ENCODE results near the gene TRPC4AP. TPM values are rescaled to one million over a fixed set of nuclear protein-coding genes. Genes with fewer than 3 reads are reported as not detected.

Gene TRPC4AP
- total RNA-seq, 2 donors from 2014 or later: 72.8 to 78.6 TPM

GRCh38 chr20:34997131-34997561, 95.5 kb downstream of the TRPC4AP start:
- ATAC-seq (replicated peaks in 1 of 2): peak in 1 of 2 donors; percentile 23
- Mint-ChIP-seq H3K27me3 (ENCODE audit: low read depth) (no peaks in the 10 kb centered on the region), H3K27ac (no peak overlapping the region), H3K4me1 (ENCODE audit: low read depth) (peaks cover 8% of the 10 kb centered on the region), H3K9me3 (no peaks in the 10 kb centered on the region), H3K4me3 (no peak overlapping the region), H3K36me3 (ENCODE audit: insufficient read depth in 2 of 2) (peaks cover 5 to 9% of the 10 kb centered on the region in 2 donors)
- no peak for DNase-seq

GRCh38 chr20:34996243-34997028, 96.2 kb downstream of the TRPC4AP start:
- Mint-ChIP-seq H3K36me3 (ENCODE audit: insufficient read depth in 2 of 2) (peaks cover 5 to 9% of the 10 kb centered on the region in 2 donors), H3K9me3 (no peaks in the 10 kb centered on the region), H3K27me3 (ENCODE audit: low read depth) (no peaks in the 10 kb centered on the region), H3K4me3 (no peak overlapping the region), H3K27ac (peak overlapping the region; percentile 26), H3K4me1 (ENCODE audit: low read depth) (peaks cover 8% of the 10 kb centered on the region)
- ATAC-seq (replicated peaks in 1 of 2) (no peak), DNase-seq (no peak)

- no peak for ATAC-seq (replicated peaks in 1 of 2)
- H3K4me3 Mint-ChIP-seq: no peak overlapping the region
- H3K36me3 Mint-ChIP-seq (ENCODE audit: insufficient read depth in 2 of 2): peaks cover 5 to 6% of the 10 kb centered on the region in 2 donors
- DNase-seq: no peak
- no peaks in the 10 kb centered on the region for H3K9me3 Mint-ChIP-seq
- no peak overlapping the region for H3K27ac Mint-ChIP-seq
- H3K4me1 Mint-ChIP-seq (ENCODE audit: low read depth): peaks cover 8% of the 10 kb centered on the region
- H3K27me3 Mint-ChIP-seq (ENCODE audit: low read depth): no peaks in the 10 kb centered on the region
These were observed 96.9 kb downstream of the TRPC4AP start for GRCh38 chr20:34995696-34996095.

- Mint-ChIP-seq H3K4me3 (no peak overlapping the region), H3K27me3 (ENCODE audit: low read depth) (no peaks in the 10 kb centered on the region), H3K27ac (no peak overlapping the region), H3K36me3 (ENCODE audit: insufficient read depth in 2 of 2) (peaks cover 5% of the 10 kb centered on the region in 2 donors), H3K9me3 (no peaks in the 10 kb centered on the region), H3K4me1 (ENCODE audit: low read depth) (peaks cover 8% of the 10 kb centered on the region)
- ATAC-seq (replicated peaks in 1 of 2): no peak
- DNase-seq: no peak
These were observed 97.4 kb downstream of the TRPC4AP start for GRCh38 chr20:34995192-34995591.

DNA sequence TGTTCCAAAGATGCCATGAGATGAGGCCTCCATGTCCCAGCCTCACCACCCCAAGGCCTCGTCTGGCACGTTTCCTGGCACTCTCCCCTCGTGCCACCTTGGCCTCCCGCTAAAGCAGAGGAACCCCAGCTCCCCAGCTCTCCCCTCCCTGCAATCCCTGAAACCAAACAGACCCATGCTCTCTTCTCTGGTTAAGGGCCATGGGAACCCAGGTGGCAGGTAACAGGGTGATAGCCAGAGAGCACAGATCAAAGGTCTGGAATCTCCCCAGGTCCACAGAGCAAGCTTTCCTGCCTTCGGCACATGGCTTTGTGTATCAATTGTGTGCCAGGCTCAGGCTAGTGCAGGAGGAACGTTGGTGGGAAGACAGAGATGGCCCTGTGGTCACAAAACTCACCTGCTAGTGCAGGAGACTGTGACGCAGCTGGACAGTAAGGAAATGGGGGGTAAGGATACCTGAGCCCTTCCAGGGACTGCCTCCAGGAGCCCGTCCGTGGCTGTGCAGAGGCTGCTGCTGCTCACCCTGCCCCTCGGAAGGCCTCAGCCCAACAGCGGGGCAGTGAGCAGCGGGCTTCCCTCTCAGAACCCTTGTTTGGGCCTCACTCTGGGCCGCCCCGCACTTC, 98.0 kb downstream of the TRPC4AP start:
- Mint-ChIP-seq H3K9me3 (no peaks in the 10 kb centered on the region), H3K27me3 (ENCODE audit: low read depth) (no peaks in the 10 kb centered on the region), H3K4me3 (no peak overlapping the region), H3K27ac (no peak overlapping the region), H3K4me1 (ENCODE audit: low read depth) (peaks cover 8% of the 10 kb centered on the region), H3K36me3 (ENCODE audit: insufficient read depth in 2 of 2) (peaks cover 5% of the 10 kb centered on the region in 2 donors)
- ATAC-seq (replicated peaks in 1 of 2) (no peak), DNase-seq (no peak)

GRCh38 chr20:34993941-34994508, 98.6 kb downstream of the TRPC4AP start:
- H3K4me1 Mint-ChIP-seq (ENCODE audit: low read depth): peaks cover 8% of the 10 kb centered on the region
- H3K27ac Mint-ChIP-seq: no peak overlapping the region
- no peak overlapping the region for H3K4me3 Mint-ChIP-seq
- no peak for DNase-seq
- no peaks in the 10 kb centered on the region for H3K27me3 Mint-ChIP-seq (ENCODE audit: low read depth)
- H3K9me3 Mint-ChIP-seq: no peaks in the 10 kb centered on the region
- peaks cover 5% of the 10 kb centered on the region in 2 donors for H3K36me3 Mint-ChIP-seq (ENCODE audit: insufficient read depth in 2 of 2)
- no peak for ATAC-seq (replicated peaks in 1 of 2)

- DNase-seq: no peak
- H3K36me3 Mint-ChIP-seq (ENCODE audit: insufficient read depth in 2 of 2): peaks cover 4 to 5% of the 10 kb centered on the region in 2 donors
- no peak for ATAC-seq (replicated peaks in 1 of 2)
- H3K4me1 Mint-ChIP-seq (ENCODE audit: low read depth): peaks cover 4% of the 10 kb centered on the region
- H3K9me3 Mint-ChIP-seq: no peaks in the 10 kb centered on the region
- no peak overlapping the region for H3K27ac Mint-ChIP-seq
- no peaks in the 10 kb centered on the region for H3K27me3 Mint-ChIP-seq (ENCODE audit: low read depth)
- H3K4me3 Mint-ChIP-seq: no peak overlapping the region
These were observed 99.7 kb downstream of the TRPC4AP start for GRCh38 chr20:34992751-34993417.

DNA sequence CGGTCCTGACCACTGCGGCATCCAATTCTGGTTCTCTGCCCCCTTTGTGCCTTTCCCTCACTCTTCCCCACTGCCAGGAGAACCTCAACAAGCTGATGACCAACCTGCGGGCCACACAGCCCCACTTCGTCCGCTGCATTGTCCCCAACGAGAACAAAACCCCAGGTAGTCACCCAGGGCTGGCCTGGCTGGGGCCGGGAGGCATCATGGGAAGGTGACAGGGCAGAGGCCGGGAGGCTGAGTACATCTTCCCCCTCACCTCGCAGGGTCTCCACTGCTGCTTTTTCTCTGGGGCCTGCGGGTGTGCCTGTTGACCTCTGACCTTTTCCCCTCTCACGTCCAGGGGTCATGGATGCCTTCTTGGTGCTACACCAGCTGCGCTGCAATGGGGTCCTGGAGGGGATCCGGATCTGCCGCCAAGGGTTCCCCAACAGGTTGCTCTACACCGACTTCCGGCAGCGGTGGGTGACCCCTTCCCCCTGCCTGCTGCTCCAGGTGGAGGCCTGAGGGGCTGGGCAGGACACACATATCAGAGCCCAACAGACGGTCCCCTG, 101.9 kb downstream of the TRPC4AP start:
- no peak for ATAC-seq (replicated peaks in 1 of 2)
- H3K9me3 Mint-ChIP-seq: no peaks in the 10 kb centered on the region

GRCh38 chr20:34990231-34990630, 102.4 kb downstream of the TRPC4AP start:
- no peaks in the 10 kb centered on the region for H3K4me1 Mint-ChIP-seq (ENCODE audit: low read depth)
- H3K27ac Mint-ChIP-seq: no peak overlapping the region

More for the DNA sequence above, 101.9 kb downstream of the TRPC4AP start:
- Mint-ChIP-seq H3K36me3 (ENCODE audit: insufficient read depth in 2 of 2) (no peaks in the 10 kb centered on the region), H3K27me3 (ENCODE audit: low read depth) (no peaks in the 10 kb centered on the region), H3K4me3 (no peak overlapping the region), H3K27ac (no peak overlapping the region), H3K4me1 (ENCODE audit: low read depth) (no peaks in the 10 kb centered on the region)
- no peak for DNase-seq

DNA sequence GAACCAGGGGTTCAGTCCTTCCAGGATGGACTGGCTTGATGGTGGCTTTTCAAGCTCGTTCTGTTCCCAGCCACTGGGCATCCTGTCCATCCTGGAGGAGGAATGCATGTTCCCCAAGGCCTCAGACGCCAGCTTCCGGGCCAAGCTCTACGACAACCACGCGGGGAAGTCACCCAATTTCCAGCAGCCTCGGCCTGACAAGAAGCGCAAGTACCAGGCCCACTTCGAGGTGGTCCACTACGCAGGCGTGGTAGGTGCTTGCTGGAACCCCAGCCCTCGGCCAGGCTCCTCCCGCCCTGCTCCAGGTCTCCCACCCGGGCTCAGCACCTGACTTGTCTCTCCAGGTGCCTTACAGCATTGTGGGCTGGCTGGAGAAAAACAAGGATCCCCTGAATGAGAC, 102.9 kb downstream of the TRPC4AP start:
- no peaks in the 10 kb centered on the region for H3K27me3 Mint-ChIP-seq (ENCODE audit: low read depth)
- no peak overlapping the region for H3K27ac Mint-ChIP-seq
- no peaks in the 10 kb centered on the region for H3K9me3 Mint-ChIP-seq
- H3K36me3 Mint-ChIP-seq (ENCODE audit: insufficient read depth in 2 of 2): no peaks in the 10 kb centered on the region
- H3K4me3 Mint-ChIP-seq: no peak overlapping the region
- DNase-seq (no peak), ATAC-seq (replicated peaks in 1 of 2) (no peak)
- H3K4me1 Mint-ChIP-seq (ENCODE audit: low read depth): no peaks in the 10 kb centered on the region

More at GRCh38 chr20:34990231-34990630, 102.4 kb downstream of the TRPC4AP start:
- Mint-ChIP-seq H3K36me3 (ENCODE audit: insufficient read depth in 2 of 2) (no peaks in the 10 kb centered on the region), H3K4me3 (no peak overlapping the region), H3K9me3 (no peaks in the 10 kb centered on the region), H3K27me3 (ENCODE audit: low read depth) (no peaks in the 10 kb centered on the region)
- DNase-seq: no peak
- no peak for ATAC-seq (replicated peaks in 1 of 2)

DNA sequence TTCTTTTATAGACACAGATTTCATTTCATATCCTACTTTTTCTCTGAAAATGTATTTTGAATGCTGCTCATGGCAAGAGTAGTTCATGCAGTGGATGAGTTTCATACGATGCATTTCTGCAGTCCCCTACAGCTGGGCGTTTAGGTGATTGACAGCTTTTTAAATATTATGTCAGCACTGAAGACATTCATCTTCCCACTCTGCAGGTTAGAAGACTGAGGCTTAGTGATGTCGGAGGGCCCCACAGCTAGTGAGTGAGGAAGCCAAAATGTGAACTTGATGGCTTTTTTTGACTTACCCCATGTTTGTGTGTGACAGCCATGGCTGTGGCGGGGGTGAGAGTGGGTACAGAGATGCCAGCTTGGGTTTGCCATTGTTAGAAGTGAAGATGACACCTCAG, 103.5 kb downstream of the TRPC4AP start:
- no peak overlapping the region for H3K4me3 Mint-ChIP-seq
- ATAC-seq (replicated peaks in 1 of 2): no peak
- no peak for DNase-seq
- H3K27me3 Mint-ChIP-seq (ENCODE audit: low read depth): peaks cover under 1% of the 10 kb centered on the region
- H3K4me1 Mint-ChIP-seq (ENCODE audit: low read depth): no peaks in the 10 kb centered on the region
- no peaks in the 10 kb centered on the region for H3K36me3 Mint-ChIP-seq (ENCODE audit: insufficient read depth in 2 of 2)
- no peaks in the 10 kb centered on the region for H3K9me3 Mint-ChIP-seq
- H3K27ac Mint-ChIP-seq: no peak overlapping the region

DNA sequence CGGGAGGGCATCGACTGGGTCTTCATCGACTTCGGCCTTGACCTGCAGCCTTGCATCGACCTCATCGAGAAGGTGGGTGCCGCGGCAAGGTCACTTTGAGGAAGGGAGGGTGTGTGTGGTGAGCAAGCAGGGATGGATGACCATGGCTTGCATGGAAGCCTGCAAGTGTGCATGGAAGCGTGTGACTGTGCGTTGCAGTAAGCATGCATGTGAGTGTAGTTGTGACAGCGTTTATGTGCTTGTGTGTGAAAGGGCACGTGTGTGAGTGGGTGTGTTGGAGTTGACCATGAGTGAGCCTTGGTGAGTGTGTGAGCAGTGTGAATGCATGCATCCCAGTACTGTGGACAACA, 104.4 kb downstream of the TRPC4AP start:
- Mint-ChIP-seq H3K27me3 (ENCODE audit: low read depth) (peaks cover 9% of the 10 kb centered on the region), H3K4me1 (ENCODE audit: low read depth) (no peaks in the 10 kb centered on the region), H3K36me3 (ENCODE audit: insufficient read depth in 2 of 2) (no peaks in the 10 kb centered on the region), H3K9me3 (no peaks in the 10 kb centered on the region), H3K4me3 (no peak overlapping the region), H3K27ac (no peak overlapping the region)
- ATAC-seq (replicated peaks in 1 of 2) (no peak), DNase-seq (no peak)

Measured in activated T-cell treated with anti-CD3 and anti-CD28 coated beads, Interleukin-2, amount 50 U/mL, for 72 hours (primary cell).